NCI-H1048 (cell line): ENCODE results near the gene CARNS1.
"Not testable (repeated sequence)": the region's sequence is repeated elsewhere in the genome, so short reads cannot be mapped to it uniquely, and the experiment has no call there.

Source experiments
- DNase-seq: peaks from one replicate; lab custom pipeline; 2025; lab: John Stamatoyannopoulos, UW

The CARNS1 gene

GRCh38 chr11:67465530-67465929 is 50.1 kb downstream of the CARNS1 start:
- not testable (repeated sequence) for DNase-seq

DNA sequence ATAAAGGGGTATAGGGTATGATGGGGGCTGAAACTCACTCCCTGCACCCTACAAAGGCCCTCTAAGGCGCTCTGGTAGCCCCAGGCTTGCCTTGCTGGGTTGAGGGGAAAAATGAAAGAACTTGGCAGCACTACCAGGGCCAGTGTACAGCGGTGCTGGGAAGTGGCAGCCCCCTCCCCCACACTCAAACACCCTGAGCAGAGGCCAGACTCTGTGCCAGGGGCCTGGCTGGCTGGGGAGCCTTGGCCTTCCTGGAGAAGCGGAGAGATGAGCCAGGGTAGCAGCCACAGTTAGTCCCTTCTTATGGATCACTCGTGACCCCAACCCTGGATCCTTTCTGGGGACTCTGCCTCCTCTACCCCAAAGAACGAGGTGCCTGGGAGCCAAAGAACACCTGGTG is 50.9 kb downstream of the CARNS1 start:
- DNase-seq, result no peak

DNA sequence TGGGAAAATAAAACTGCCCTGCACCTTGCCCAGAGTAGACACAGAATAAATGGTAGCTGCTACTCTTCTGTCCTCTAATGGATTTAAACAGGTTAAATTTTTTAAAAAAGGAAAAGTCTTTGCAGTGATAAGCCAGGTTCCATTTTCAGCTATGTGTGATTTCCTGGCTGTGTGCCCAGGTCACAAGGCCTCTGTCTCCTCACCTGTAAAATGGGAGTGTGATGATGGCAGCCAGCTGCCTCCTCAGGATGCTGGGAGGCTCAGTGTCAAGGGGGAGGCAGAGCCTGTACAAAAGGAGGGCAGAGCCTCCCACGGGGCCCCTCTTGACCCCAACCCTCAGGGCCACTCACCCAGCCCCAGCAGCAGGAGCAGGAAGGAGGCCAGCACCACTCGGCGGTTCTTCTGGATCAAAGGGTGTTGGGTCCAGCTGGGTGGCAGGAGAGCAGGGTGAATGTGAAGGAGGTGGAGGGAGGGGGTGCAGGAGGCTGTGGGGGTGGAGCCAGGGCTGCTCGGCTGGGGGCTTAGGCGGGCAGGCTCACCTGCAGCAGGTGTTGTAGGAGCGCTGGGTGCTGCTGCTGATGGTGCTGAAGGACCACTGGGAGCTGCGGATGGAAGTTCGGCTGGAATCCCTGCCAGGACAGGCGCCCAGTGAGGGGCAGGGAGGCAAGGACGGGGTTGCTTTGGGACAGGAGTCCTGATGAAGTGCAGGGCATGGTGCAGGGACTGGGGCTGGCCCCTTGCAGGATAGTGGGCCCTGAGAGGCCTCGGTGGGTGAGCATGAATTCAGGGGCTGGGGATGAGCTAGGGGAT is 51.7 kb downstream of the CARNS1 start:
- DNase-seq, result no peak

GRCh38 chr11:67468056-67468455 is 52.6 kb downstream of the CARNS1 start:
- no peak for DNase-seq

DNA sequence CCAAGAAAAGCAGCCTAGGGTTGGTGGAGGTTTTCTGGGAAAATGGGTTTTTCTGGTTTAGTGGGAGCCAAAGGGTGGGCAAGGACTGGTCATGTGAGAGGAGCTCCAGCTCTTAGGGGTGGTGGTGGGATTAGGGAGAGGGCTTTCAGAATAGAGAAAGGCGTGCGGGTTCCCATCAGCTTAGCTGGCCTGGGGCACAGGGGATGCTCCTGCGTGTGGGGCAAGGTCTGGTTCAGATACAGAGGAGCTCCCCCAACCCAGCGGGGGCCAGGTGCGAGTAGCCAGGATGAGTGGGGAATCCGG is 52.9 kb downstream of the CARNS1 start:
- DNase-seq, result no peak

GRCh38 chr11:67468759-67469507 is 53.5 kb downstream of the CARNS1 start, which contains the start of gene TMEM134:
Gene TMEM134 (minus strand): TSS chr11:67469251. CDS start chr11:67469192, 59 bp downstream.
- DNase-seq, result peak; percentile 81

GRCh38 chr11:67469508-67469811 is 54.0 kb downstream of the CARNS1 start:
- no peak for DNase-seq

GRCh38 chr11:67470337-67471002 is 55.0 kb downstream of the CARNS1 start:
- DNase-seq, result no peak

GRCh38 chr11:67472882-67473281 is 57.4 kb downstream of the CARNS1 start:
- DNase-seq, result no peak
